Body of pancreas (tissue), 4 donors: ENCODE measurements around the gene MYO5B. TPM values are rescaled to one million over a fixed set of nuclear protein-coding genes. Genes with fewer than 3 reads are reported as not detected.

ENCODE experiments used
- ATAC-seq: fragments of 150-250 bp; one replicate; pipeline ENCODE4 v1.9.1; 2016
- DNase-seq, 4 donors: peaks; one replicate each; pipeline ENCODE4 v3.0.0-alpha.2; 2019
- H3K27ac ChIP-seq, 4 donors: fragments of 200-600 bp; sonication (generic); 1 replicate in 3 of 4; 2 replicates in 1 of 4; pipeline versions ENCODE4 v1.5.1 to v1.6.1; 2016 to 2019; ENCODE audit warnings: mild to moderate bottlenecking in 1 of 4, mixed read lengths in 1 of 4, moderate library complexity in 1 of 4
- H3K27me3 ChIP-seq, 2 donors: fragments of 200-600 bp; sonication (generic); one replicate each; pipeline ENCODE4 v1.6.0; 2016; ENCODE audit warnings: mild to moderate bottlenecking in 1 of 2
- H3K36me3 ChIP-seq, 2 donors: fragments of 200-600 bp; sonication (generic); replicated peaks in 1 of 2; 2 replicates each; pipeline ENCODE4 v1.5.1; 2016; ENCODE audit warnings: low read depth in 2 of 2; ENCODE audit not compliant: insufficient read depth in 1 of 2
- H3K4me1 ChIP-seq: fragments of 200-600 bp; sonication (generic); one replicate; pipeline ENCODE4 v1.6.0; 2016
- H3K4me3 ChIP-seq, 2 donors: fragments of 200-600 bp; sonication (generic); 1 replicate in 1 of 2; 2 replicates in 1 of 2; pipeline ENCODE4 v1.5.1; 2016 to 2019
- H3K9me3 ChIP-seq, 3 donors: fragments of 200-600 bp; sonication (generic); 1 replicate in 2 of 3; 2 replicates in 1 of 3; pipeline ENCODE4 v1.5.1; 2016
- CTCF ChIP-seq, 7 experiments: fragments of 450-650 bp in 4 of 7; fragments of 200-600 bp in 3 of 7; sonication (generic) in 3 of 7; IDR thresholded peaks; one replicate each; pipeline ENCODE4 v1.5.1; 2016 to 2019; ENCODE audit warnings: antibody characterized with exemption in 7 of 7
- POLR2A ChIP-seq, 3 donors: fragments of 450-650 bp; IDR thresholded peaks; one replicate each; pipeline ENCODE4 v1.6.1; 2016; ENCODE audit warnings: antibody characterized with exemption in 3 of 3, mild to moderate bottlenecking in 2 of 3
- WGBS, 2 donors: methylation state at CpG; one replicate each; pipeline ENCODE4 v1.1.5; 2017; 5-methylcytosine and 5-hydroxymethylcytosine counted together
- intact Hi-C: fragments of 100-400 bp; cut with DNase I; formaldehyde crosslinking; loops from one replicate; pipeline ENCODE4 v1.15.1; 2023
- total RNA-seq, 2 donors: library from RNA; depleted of rRNA; stranded (reverse); fragments of >200 nt; gene quantifications; one replicate each; pipeline ENCODE4 v1.1.0, GENCODE V29; 2016

Gene MYO5B
- total RNA-seq, 2 donors from 2014 or later: 17.1 to 18.2 TPM

- TF ChIP-seq POLR2A (IDR thresholded peaks at IDR 0.05): no peak
- TF ChIP-seq CTCF (IDR thresholded peaks at IDR 0.05): no peak
- Histone ChIP-seq H3K27me3 (no peaks in the 10 kb centered on the region), H3K27ac (no peak overlapping the region), H3K9me3 (no peaks in the 10 kb centered on the region), H3K36me3 (no peaks in the 10 kb centered on the region), H3K4me3 (no peak overlapping the region), H3K4me1 (no peaks in the 10 kb centered on the region)
- intact Hi-C loops: no loop called here
- WGBS, 2 donors: 12 to 16% methylated on average over 1 of the region's 1 CpG
- DNase-seq (no peak), ATAC-seq (no peak)
Measured at GRCh38 chr18:50182511-50182910, 12.4 kb downstream of the MYO5B start.

GRCh38 chr18:50181590-50181989 lies 13.4 kb downstream of the MYO5B start:
- DNase-seq (no peak), ATAC-seq (no peak)
- H3K36me3 ChIP-seq: no peaks in the 10 kb centered on the region
- H3K27me3 ChIP-seq: no peaks in the 10 kb centered on the region
- intact Hi-C loops: no loop called here
- no peak overlapping the region for H3K4me3 ChIP-seq
- H3K27ac ChIP-seq: no peak overlapping the region
- TF ChIP-seq CTCF (IDR thresholded peaks at IDR 0.05) (no peak), POLR2A (IDR thresholded peaks at IDR 0.05) (no peak)
- 52 to 58% methylated on average over 2 of the region's 2 CpGs for WGBS, 2 donors
- no peaks in the 10 kb centered on the region for H3K4me1 ChIP-seq
- no peaks in the 10 kb centered on the region for H3K9me3 ChIP-seq

DNA sequence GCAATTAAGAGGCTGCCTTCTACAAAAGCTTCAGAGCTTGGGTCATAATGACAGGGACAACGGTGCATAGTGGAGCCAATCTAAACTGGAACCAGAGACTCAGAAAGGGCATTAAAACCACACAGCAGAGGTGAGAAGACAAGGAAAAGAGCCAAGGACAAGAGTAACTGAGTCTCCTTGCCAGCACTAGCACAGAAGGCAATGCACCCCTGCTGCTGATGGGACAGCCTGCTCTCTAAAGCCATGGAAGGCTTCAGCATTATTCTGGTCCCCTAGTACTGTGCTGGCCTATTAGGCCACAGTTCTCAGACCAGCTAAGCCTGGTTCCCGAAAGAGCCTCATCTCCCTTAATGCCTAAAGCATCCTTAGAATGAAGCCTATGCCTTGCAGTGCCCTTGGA lies 15.5 kb downstream of the MYO5B start:
- WGBS, 2 donors: 85 to 91% methylated on average over 2 of the region's 2 CpGs
- TF ChIP-seq POLR2A (IDR thresholded peaks at IDR 0.05) (no peak), CTCF (IDR thresholded peaks at IDR 0.05) (no peak)
- DNase-seq: no peak

DNA sequence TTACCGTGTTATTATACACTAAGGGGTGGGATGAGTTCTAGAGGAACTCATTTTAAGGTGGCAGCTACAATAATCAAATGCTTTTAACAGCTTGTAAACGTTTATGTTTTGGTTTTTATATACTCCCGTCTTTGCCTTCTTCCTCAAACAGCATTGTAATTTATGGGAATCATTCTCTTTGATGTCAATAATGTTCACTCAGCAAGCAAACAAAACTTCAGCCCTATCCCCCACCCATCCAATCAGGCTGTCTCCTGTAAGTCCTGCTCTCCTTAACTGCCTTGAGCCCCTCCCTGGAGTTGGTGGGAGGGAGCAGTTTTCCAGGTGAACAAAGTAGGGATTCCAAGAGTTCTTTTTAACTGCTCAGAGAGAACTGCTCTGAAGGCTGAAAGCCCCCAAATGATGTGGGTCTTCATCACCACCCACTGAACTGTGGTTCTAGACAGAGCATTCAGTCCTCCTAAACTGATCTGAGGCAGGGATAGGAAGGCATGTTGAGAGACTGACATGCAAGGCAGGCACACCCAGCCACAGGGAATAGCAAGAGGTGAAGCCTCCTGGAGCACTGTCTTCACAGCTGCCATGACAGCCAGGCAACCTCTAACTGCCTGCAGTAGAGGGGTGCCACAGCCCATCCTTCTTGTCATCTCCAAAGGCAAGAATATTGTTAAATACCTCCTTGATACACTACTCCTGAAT lies 17.5 kb downstream of the MYO5B start:
- no peak for TF ChIP-seq CTCF (IDR thresholded peaks at IDR 0.05)
- no peak for TF ChIP-seq POLR2A (IDR thresholded peaks at IDR 0.05)
- DNase-seq (no peak), ATAC-seq (no peak)
- H3K4me3 ChIP-seq: no peak overlapping the region
- H3K27me3 ChIP-seq: no peaks in the 10 kb centered on the region
- 47 to 58% methylated on average over 3 of the region's 3 CpGs for WGBS, 2 donors
- H3K36me3 ChIP-seq: no peaks in the 10 kb centered on the region
- H3K27ac ChIP-seq: no peak overlapping the region
- intact Hi-C loops: no loop called here
- no peaks in the 10 kb centered on the region for H3K4me1 ChIP-seq
- no peaks in the 10 kb centered on the region for H3K9me3 ChIP-seq

More for the DNA sequence above, 15.5 kb downstream of the MYO5B start:
- ATAC-seq: no peak
- no peaks in the 10 kb centered on the region for H3K4me1 ChIP-seq
- no peak overlapping the region for H3K27ac ChIP-seq
- H3K9me3 ChIP-seq: no peaks in the 10 kb centered on the region
- H3K4me3 ChIP-seq: no peak overlapping the region
- H3K27me3 ChIP-seq: no peaks in the 10 kb centered on the region
- intact Hi-C loops: no loop called here
- H3K36me3 ChIP-seq: no peaks in the 10 kb centered on the region

GRCh38 chr18:50172367-50172766 lies 22.6 kb downstream of the MYO5B start:
- ATAC-seq (no peak), DNase-seq (no peak)
- intact Hi-C loops: no loop called here
- WGBS, 2 donors: 73 to 85% methylated on average over 3 of the region's 3 CpGs
- H3K4me1 ChIP-seq: no peaks in the 10 kb centered on the region
- TF ChIP-seq CTCF (IDR thresholded peaks at IDR 0.05): no peak
- TF ChIP-seq POLR2A (IDR thresholded peaks at IDR 0.05): no peak
- H3K36me3 ChIP-seq: no peaks in the 10 kb centered on the region
- no peak overlapping the region for H3K4me3 ChIP-seq
- no peak overlapping the region for H3K27ac ChIP-seq
- no peaks in the 10 kb centered on the region for H3K27me3 ChIP-seq
- no peaks in the 10 kb centered on the region for H3K9me3 ChIP-seq
